Measurements from ENCODE around the gene BCAS3. TPM values are rescaled to one million over a fixed set of nuclear protein-coding genes. Genes with fewer than 3 reads are reported as not detected.

Gene BCAS3
- total RNA-seq, 1 donor from 2014 or later: 22.6 TPM

DNA sequence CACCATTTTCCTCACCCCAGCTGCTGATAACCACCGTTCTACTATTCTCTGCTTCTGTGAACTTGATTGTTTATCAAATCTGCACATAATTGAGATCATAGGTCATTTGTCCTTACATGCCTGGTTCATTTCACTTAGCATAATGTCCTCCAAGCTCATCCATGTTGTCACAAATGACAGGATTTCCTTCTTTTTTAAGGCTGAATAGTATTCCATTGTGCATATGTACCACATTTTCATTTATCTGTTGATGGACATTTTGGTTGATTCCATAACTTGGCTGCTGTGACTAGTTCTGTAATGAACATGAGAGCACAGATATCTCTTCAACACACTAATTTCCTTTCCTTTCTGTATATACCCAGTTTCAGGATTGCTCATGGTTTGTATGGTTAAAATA lies 496.7 kb downstream of the BCAS3 start:
- TF ChIP-seq, protein P1, sequence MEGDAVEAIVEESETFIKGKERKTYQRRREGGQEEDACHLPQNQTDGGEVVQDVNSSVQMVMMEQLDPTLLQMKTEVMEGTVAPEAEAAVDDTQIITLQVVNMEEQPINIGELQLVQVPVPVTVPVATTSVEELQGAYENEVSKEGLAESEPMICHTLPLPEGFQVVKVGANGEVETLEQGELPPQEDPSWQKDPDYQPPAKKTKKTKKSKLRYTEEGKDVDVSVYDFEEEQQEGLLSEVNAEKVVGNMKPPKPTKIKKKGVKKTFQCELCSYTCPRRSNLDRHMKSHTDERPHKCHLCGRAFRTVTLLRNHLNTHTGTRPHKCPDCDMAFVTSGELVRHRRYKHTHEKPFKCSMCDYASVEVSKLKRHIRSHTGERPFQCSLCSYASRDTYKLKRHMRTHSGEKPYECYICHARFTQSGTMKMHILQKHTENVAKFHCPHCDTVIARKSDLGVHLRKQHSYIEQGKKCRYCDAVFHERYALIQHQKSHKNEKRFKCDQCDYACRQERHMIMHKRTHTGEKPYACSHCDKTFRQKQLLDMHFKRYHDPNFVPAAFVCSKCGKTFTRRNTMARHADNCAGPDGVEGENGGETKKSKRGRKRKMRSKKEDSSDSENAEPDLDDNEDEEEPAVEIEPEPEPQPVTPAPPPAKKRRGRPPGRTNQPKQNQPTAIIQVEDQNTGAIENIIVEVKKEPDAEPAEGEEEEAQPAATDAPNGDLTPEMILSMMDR (IDR thresholded peaks at IDR 0.05): no peak
- no peak for DNase-seq (ENCODE audit: low spot score)
- Mint-ChIP-seq H3K4me3 (ENCODE audit: unreplicated experiment) (no peak overlapping the region), H3K27ac (ENCODE audit: unreplicated experiment) (no peak overlapping the region), H3K9me3 (ENCODE audit: low read depth) (no peaks in the 10 kb centered on the region), H3K36me3 (ENCODE audit: low read depth) (peaks cover 6% of the 10 kb centered on the region), H3K4me1 (ENCODE audit: low read depth) (no peaks in the 10 kb centered on the region), H3K27me3 (ENCODE audit: low read depth) (no peaks in the 10 kb centered on the region)

DNA sequence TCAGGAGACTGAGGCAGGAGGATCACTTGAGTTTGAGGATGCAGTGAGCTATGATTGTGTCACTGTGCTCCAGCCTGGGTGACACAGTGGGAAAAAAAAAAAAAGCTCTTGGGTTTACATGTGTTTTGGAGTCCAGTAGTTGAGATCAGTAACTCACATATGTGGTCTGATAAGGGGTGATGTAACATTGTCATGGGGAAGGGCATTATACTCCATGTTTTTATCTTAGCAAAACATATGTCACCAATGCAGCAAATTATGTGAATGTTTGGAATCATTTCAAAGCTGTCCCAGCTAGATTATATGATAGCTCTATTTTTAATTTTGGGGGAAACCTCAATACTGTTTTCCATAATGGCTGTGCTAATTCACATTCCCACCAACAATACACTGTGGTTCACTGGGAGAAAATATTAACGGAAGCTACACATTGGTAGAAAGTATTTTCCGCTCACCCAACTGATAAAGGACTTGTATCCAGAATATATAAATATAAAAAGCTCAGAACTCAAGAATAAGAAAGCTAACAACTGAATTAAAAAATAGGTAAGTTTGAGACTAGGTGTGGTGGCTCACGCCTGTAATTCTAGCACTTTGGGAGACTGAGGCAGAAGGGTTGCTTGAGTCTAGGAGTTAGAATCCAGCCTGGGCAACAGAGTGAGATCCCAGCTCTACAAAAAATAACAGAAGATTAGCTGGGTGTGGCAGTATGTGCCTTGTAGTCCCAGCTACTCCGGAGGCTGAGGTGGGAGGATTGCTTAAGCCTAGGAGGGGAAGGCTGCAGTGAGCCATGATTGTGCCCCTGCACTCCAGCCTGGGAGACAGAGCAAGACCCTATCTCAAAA lies 497.9 kb downstream of the BCAS3 start:
- TF ChIP-seq, protein P1 (IDR thresholded peaks at IDR 0.05): no peak

DNA sequence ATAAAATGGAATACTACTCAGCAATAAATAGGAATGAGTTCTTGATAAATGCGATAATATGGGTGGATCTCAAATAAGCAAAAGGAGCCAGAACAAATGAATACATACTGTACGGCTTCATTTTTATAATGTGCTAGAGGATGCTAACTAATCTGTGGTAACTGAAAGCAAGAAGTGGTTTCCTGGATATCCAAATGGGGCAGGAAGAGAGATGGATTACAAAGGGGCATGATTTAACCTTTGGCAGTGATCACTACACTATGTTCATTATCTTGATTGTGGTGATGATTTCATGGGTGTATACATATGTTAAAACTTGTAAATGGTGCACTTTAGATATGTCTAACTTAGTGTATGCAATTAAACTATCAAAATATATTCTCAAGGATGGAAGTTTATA lies 499.7 kb downstream of the BCAS3 start:
- Mint-ChIP-seq H3K9me3 (ENCODE audit: low read depth) (no peaks in the 10 kb centered on the region), H3K36me3 (ENCODE audit: low read depth) (no peaks in the 10 kb centered on the region), H3K27ac (ENCODE audit: unreplicated experiment) (no peak overlapping the region), H3K4me3 (ENCODE audit: unreplicated experiment) (no peak overlapping the region), H3K27me3 (ENCODE audit: low read depth) (no peaks in the 10 kb centered on the region), H3K4me1 (ENCODE audit: low read depth) (no peaks in the 10 kb centered on the region)
- TF ChIP-seq, protein P1 (IDR thresholded peaks at IDR 0.05): no peak
- DNase-seq (ENCODE audit: low spot score): no peak

More for the DNA sequence above, 497.9 kb downstream of the BCAS3 start:
- Mint-ChIP-seq H3K9me3 (ENCODE audit: low read depth) (no peaks in the 10 kb centered on the region), H3K4me1 (ENCODE audit: low read depth) (no peaks in the 10 kb centered on the region), H3K4me3 (ENCODE audit: unreplicated experiment) (no peak overlapping the region), H3K27ac (ENCODE audit: unreplicated experiment) (no peak overlapping the region), H3K36me3 (ENCODE audit: low read depth) (peaks cover 4% of the 10 kb centered on the region), H3K27me3 (ENCODE audit: low read depth) (no peaks in the 10 kb centered on the region)
- no peak for DNase-seq (ENCODE audit: low spot score)

DNA sequence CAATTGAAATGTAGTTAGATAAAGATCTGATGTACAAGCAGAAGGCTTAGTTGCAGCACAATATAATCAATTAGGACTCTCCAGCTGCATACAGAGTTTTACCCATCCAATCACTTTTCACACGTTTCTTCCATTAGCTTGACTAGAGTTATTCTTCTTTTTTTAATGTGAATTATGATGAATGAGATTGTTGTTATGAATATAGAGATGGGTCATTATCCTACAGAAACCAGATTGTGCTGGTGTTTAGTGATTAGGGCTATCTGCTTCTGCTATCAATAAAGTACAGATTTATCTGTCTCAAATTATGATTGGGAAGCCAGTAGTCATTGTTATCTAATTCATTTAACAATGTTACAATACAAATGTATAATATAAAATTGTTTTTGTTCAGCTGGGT lies 500.6 kb downstream of the BCAS3 start:
- Mint-ChIP-seq H3K9me3 (ENCODE audit: low read depth) (no peaks in the 10 kb centered on the region), H3K4me3 (ENCODE audit: unreplicated experiment) (no peak overlapping the region), H3K27ac (ENCODE audit: unreplicated experiment) (no peak overlapping the region)

DNA sequence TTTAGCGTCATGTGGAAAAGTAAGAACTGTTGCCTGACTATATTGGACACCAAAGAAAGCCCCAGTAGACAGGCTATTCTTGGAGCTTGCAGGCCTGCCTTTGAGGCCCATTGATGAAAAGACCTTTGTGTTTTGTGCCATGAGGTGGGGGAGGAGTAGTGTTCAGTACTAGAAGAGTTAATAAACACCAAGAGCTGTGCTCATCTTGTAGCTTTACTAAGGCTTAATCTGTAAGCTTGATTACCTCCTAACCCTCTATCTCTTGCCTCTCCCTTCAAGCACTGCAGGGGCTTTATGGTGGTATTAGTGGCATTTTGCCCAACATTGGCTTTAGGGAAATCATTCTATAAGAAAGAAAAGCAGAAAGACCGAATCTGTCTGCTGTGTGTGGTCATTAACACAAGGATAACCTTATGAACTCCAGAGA lies 501.7 kb downstream of the BCAS3 start:
- Mint-ChIP-seq H3K36me3 (ENCODE audit: low read depth) (no peaks in the 10 kb centered on the region), H3K27me3 (ENCODE audit: low read depth) (no peaks in the 10 kb centered on the region), H3K4me1 (ENCODE audit: low read depth) (no peaks in the 10 kb centered on the region), H3K27ac (ENCODE audit: unreplicated experiment) (no peak overlapping the region), H3K9me3 (ENCODE audit: low read depth) (no peaks in the 10 kb centered on the region), H3K4me3 (ENCODE audit: unreplicated experiment) (no peak overlapping the region)
- no peak for DNase-seq (ENCODE audit: low spot score)
- TF ChIP-seq, protein P1 (IDR thresholded peaks at IDR 0.05): no peak

More for the DNA sequence above, 500.6 kb downstream of the BCAS3 start:
- H3K36me3 Mint-ChIP-seq (ENCODE audit: low read depth): no peaks in the 10 kb centered on the region
- TF ChIP-seq, protein P1 (IDR thresholded peaks at IDR 0.05): no peak
- DNase-seq (ENCODE audit: low spot score): no peak
- no peaks in the 10 kb centered on the region for H3K4me1 Mint-ChIP-seq (ENCODE audit: low read depth)
- no peaks in the 10 kb centered on the region for H3K27me3 Mint-ChIP-seq (ENCODE audit: low read depth)
